Ovary (tissue), 3 donors: ENCODE results near the gene MYRIP.

Experiments
- POLR2A ChIP-seq: fragments of 450-650 bp; IDR thresholded peaks from one replicate; pipeline ENCODE4 v1.6.1; 2017; ENCODE audit warnings: antibody characterized with exemption, mild to moderate bottlenecking, moderate library complexity
- TF ChIP-seq, protein P1 (sequence below), 3 donors: fragments of 450-650 bp in 2 of 3; fragments of 200-600 bp in 1 of 3; IDR thresholded peaks; one replicate each; pipeline versions ENCODE4 v1.5.1 to v1.8.0; 2016 to 2022; ENCODE audit warnings: antibody characterized with exemption in 3 of 3, mild to moderate bottlenecking in 1 of 3
- donor health status: DM: no; HTN: no; CAD: no.

DNA sequence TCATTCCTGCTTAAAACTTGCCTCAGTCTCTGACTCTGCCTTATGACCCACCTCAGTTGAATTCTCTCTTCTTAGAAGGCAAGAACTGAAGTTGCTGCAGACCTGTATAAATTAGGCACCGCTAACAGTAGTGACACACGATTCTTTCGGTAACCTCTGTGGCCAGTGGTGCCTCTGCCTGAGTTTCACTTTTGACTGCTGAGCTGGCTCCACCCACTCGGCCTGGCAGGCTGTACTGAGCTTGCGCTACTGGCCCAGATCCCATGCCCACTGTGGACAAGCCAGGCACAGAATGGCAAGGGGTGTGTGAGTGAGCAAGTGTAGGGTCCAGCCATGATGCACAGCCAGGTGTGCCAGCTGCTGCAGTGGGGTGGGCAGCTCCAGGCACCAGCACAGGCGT lies 481.0 kb downstream of the MYRIP start:
- TF ChIP-seq, protein P1, sequence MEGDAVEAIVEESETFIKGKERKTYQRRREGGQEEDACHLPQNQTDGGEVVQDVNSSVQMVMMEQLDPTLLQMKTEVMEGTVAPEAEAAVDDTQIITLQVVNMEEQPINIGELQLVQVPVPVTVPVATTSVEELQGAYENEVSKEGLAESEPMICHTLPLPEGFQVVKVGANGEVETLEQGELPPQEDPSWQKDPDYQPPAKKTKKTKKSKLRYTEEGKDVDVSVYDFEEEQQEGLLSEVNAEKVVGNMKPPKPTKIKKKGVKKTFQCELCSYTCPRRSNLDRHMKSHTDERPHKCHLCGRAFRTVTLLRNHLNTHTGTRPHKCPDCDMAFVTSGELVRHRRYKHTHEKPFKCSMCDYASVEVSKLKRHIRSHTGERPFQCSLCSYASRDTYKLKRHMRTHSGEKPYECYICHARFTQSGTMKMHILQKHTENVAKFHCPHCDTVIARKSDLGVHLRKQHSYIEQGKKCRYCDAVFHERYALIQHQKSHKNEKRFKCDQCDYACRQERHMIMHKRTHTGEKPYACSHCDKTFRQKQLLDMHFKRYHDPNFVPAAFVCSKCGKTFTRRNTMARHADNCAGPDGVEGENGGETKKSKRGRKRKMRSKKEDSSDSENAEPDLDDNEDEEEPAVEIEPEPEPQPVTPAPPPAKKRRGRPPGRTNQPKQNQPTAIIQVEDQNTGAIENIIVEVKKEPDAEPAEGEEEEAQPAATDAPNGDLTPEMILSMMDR (IDR thresholded peaks at IDR 0.05) = no peak
- no peak for TF ChIP-seq POLR2A
